Astrocyte of the cerebellum (primary cell): ENCODE data around the gene LMBRD2.

Experiments
- DNase-seq: peaks from one replicate; pipeline ENCODE4 v3.0.0-alpha.2; 2011; ENCODE audit warnings: low read depth
- H3K4me3 ChIP-seq: 2 replicates; pipeline ENCODE4 v1.5.1; 2011; ENCODE audit warnings: mild to moderate bottlenecking, low read depth, low read length, moderate library complexity
- CTCF ChIP-seq: IDR thresholded peaks from 2 replicates; pipeline ENCODE4 v1.5.1; 2012; ENCODE audit warnings: low read length, low read depth, moderate library complexity, mild to moderate bottlenecking; ENCODE audit errors: missing control alignments
- in situ Hi-C: cut with HindIII; loops from 2 replicates; pipeline ENCODE4 v1.10.0; 2017; ENCODE audit warnings: low sequenced_read_pairs

The LMBRD2 gene

GRCh38 chr5:36175043-36175442 lies 23.4 kb upstream of the LMBRD2 start:
- H3K4me3 ChIP-seq: no peak overlapping the region
- no peak for DNase-seq
- in situ Hi-C loops: no loop called here
- TF ChIP-seq CTCF: no peak

DNA sequence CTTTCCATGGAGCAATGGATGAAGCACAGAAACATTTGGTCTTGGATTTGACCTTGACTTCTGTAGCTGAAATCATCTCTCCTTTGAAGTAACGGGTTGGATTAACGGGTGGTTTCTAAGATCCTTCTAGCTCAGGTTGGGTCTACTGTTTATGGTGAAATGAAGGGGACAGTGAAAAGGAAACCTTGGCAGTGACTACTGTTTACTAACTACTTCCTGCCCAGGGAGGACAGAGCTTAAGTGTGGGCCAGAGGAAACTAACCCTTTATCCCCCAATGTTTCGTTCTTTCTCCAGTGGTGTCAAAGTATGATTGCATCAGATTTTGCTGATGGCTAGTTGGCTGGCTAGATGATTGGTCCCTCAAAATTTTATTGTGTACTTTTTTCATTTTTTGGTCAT lies 22.4 kb upstream of the LMBRD2 start:
- in situ Hi-C loops: no loop called here
- no peak for TF ChIP-seq CTCF
- no peak overlapping the region for H3K4me3 ChIP-seq
- no peak for DNase-seq

GRCh38 chr5:36173426-36173825 lies 21.7 kb upstream of the LMBRD2 start:
- no peak overlapping the region for H3K4me3 ChIP-seq
- no peak for TF ChIP-seq CTCF
- in situ Hi-C loops: no loop called here
- DNase-seq: no peak

DNA sequence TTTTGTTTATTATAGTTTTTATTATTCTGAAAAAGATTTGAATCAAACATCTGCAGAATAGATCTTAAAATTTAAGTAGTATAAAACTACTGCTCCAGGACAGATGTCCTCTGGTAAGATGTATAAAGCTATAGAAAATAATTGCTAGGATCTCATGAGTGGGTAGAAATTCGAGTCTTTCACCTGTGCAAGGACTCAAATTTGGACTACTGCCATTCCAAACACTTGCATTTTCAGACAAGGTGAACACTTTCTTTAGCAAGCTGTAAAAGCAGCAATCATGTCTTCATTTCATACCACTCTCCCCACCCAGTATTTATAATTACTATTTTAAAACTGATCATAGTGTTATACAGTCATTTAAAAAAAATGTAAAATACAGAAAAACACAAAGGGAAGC lies 20.9 kb upstream of the LMBRD2 start:
- in situ Hi-C loops: no loop called here
- no peak for DNase-seq
- TF ChIP-seq CTCF: no peak

GRCh38 chr5:36170832-36171424 lies 19.2 kb upstream of the LMBRD2 start:
- no peak overlapping the region for H3K4me3 ChIP-seq
- in situ Hi-C loops: no loop called here
- DNase-seq: no peak
- TF ChIP-seq CTCF: no peak

More for the DNA sequence above, 20.9 kb upstream of the LMBRD2 start:
- H3K4me3 ChIP-seq: no peak overlapping the region

DNA sequence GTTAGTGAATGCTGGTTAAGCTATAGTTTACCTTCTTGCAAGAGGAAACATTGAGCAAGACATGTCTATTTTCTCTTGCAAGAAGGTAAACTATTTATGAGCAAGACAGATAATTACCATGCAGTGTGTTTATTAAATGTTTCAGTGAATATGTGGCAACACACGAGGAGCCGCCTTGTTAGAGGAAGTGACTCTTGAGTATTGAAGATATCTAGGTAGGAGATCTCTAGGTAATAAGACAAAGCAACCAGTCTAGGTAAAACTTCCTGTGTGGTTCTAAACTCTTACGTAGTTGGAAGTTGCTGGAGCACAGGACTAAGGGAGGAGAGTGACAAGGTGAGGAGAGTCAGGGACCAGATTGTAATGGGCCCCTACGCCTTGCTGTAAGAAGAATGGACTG lies 17.1 kb upstream of the LMBRD2 start:
- H3K4me3 ChIP-seq: no peak overlapping the region
- in situ Hi-C loops: no loop called here
- no peak for DNase-seq
- TF ChIP-seq CTCF: no peak
